ENCODE data around the gene DFFB. TPM values are rescaled to one million over a fixed set of nuclear protein-coding genes. Genes with fewer than 3 reads are reported as not detected.

Gene DFFB
- total and polyA plus RNA-seq, 2 donors (not counting 3 experiments of a cell fraction or from before 2014, with no cell fraction given) = 11.7 to 11.8 TPM

GRCh38 chr1:3929126-3929525 lies 71.8 kb downstream of the DFFB start:
- H3K4me1 ChIP-seq (ENCODE audit: control insufficient read depth, extremely low read depth, insufficient read depth, low read length) = no peaks in the 10 kb centered on the region
- H3K4me3 ChIP-seq (replicated peaks in 1 of 3; ENCODE audit: insufficient read depth in 1 of 3, low read depth in 1 of 3, low read length in 3 of 3) = no peak overlapping the region
- no TSS peak for BruUV-seq (replicated peaks)
- H3K9me3 ChIP-seq (replicated peaks; ENCODE audit: control insufficient read depth, insufficient read depth, low read length) = no peaks in the 10 kb centered on the region
- FAIRE-seq = no peak
- no peaks in the 10 kb centered on the region for H3K36me3 ChIP-seq (ENCODE audit: control insufficient read depth in 2 of 2, extremely low read depth in 1 of 2, insufficient read depth in 2 of 2, low read length in 2 of 2)
- dilution Hi-C loops (cut with MboI; ENCODE audit: extremely low pct_ligation_motif_present, low sequenced_read_pairs) (no loop called here), intact Hi-C loops (cut with micrococcal nuclease) (no loop called here)
- no peaks in the 10 kb centered on the region for H4K20me1 ChIP-seq (replicated peaks; ENCODE audit: control insufficient read depth, extremely low read depth, insufficient read depth, low read length)
- no peak overlapping the region for H3K4me2 ChIP-seq (ENCODE audit: insufficient read depth, low read length)
- ChIA-PET POLR2A (no interaction called here), CTCF (no interaction called here)
- H3K27ac ChIP-seq (ENCODE audit: insufficient read depth, low read depth, low read length) = no peak overlapping the region
- H3K27me3 ChIP-seq (ENCODE audit: control insufficient read depth in 2 of 2, insufficient read depth in 2 of 2, low read length in 2 of 2) = no peaks in the 10 kb centered on the region
- H3K79me2 ChIP-seq (ENCODE audit: control insufficient read depth, insufficient read depth, low read length) = no peaks in the 10 kb centered on the region
- TF ChIP-seq FOS (IDR thresholded peaks at IDR 0.05; ENCODE audit: borderline replicate concordance, insufficient read depth, low read length) = no peak
- no peak for TF ChIP-seq MYC (IDR thresholded peaks at IDR 0.05; ENCODE audit: low read depth, low read length)
- no peak for TF ChIP-seq CTCF (IDR thresholded peaks at IDR 0.05; ENCODE audit: extremely low read depth in 1 of 2, insufficient read depth in 1 of 2, low read depth in 1 of 2, low read length in 2 of 2)
- TF ChIP-seq POLR2AphosphoS5 (IDR thresholded peaks at IDR 0.05; ENCODE audit: insufficient read depth, low read depth, low read length) = no peak
- TF ChIP-seq POLR2A (IDR thresholded peaks at IDR 0.05; ENCODE audit: low read depth, low read length) = no peak
- no peak for TF ChIP-seq JUN (IDR thresholded peaks at IDR 0.05; ENCODE audit: borderline replicate concordance, insufficient read depth, insufficient read length, low read depth)
- no peak for TF ChIP-seq MAX (IDR thresholded peaks at IDR 0.05; ENCODE audit: insufficient read depth, insufficient read length)
- TF ChIP-seq EZH2 (IDR thresholded peaks at IDR 0.05; ENCODE audit: borderline replicate concordance, low read depth, low read length, severe bottlenecking) = no peak
- TF ChIP-seq GATA2 (IDR thresholded peaks at IDR 0.05; ENCODE audit: insufficient read depth, insufficient read length, low read depth, low read length) = no peak
- H3K9me1 ChIP-seq (replicated peaks; ENCODE audit: control insufficient read depth, extremely low read depth, insufficient read depth, low read length) = no peaks in the 10 kb centered on the region
- no peak for DNase-seq (ENCODE audit: low read depth, low spot score)
- no peak overlapping the region for H2AFZ ChIP-seq (ENCODE audit: low read depth, low read length)
- no peak overlapping the region for H3K9ac ChIP-seq (replicated peaks; ENCODE audit: extremely low read depth, insufficient read depth, low read length)
